ENCODE results near the gene SYT1.

The SYT1 gene

GRCh38 chr12:79223210-79223609 lies 358.6 kb downstream of the SYT1 start:
- TF ChIP-seq FOXP2 (optimal IDR thresholded peaks at IDR 0.05; ENCODE audit: borderline replicate concordance, extremely low read depth, extremely low read length, insufficient read depth) = no peak
- no peak for TF ChIP-seq SIN3A (IDR thresholded peaks at IDR 0.05; ENCODE audit: borderline replicate concordance, insufficient read depth, low read length)
- no peak for TF ChIP-seq REST (IDR thresholded peaks at IDR 0.05; ENCODE audit: insufficient read depth in 1 of 2, low read depth in 2 of 2, low read length in 2 of 2)
- no peak for TF ChIP-seq POLR2AphosphoS5 (IDR thresholded peaks at IDR 0.05; ENCODE audit: low read depth, low read length)
- no peak for TF ChIP-seq TAF1 (IDR thresholded peaks at IDR 0.05; ENCODE audit: borderline replicate concordance, insufficient read depth, low read length)

GRCh38 chr12:79223761-79224160 lies 359.2 kb downstream of the SYT1 start:
- TF ChIP-seq FOXP2 (optimal IDR thresholded peaks at IDR 0.05; ENCODE audit: borderline replicate concordance, extremely low read depth, extremely low read length, insufficient read depth) (no peak), SIN3A (IDR thresholded peaks at IDR 0.05; ENCODE audit: borderline replicate concordance, insufficient read depth, low read length) (no peak)

GRCh38 chr12:79227091-79227490 lies 362.5 kb downstream of the SYT1 start:
- TF ChIP-seq POLR2AphosphoS5 (IDR thresholded peaks at IDR 0.05; ENCODE audit: low read depth, low read length) = no peak
- no peak for TF ChIP-seq TAF1 (IDR thresholded peaks at IDR 0.05; ENCODE audit: borderline replicate concordance, insufficient read depth, low read length)
- no peak for TF ChIP-seq SIN3A (IDR thresholded peaks at IDR 0.05; ENCODE audit: borderline replicate concordance, insufficient read depth, low read length)
- no peak for TF ChIP-seq FOXP2 (optimal IDR thresholded peaks at IDR 0.05; ENCODE audit: borderline replicate concordance, extremely low read depth, extremely low read length, insufficient read depth)
- no peak for TF ChIP-seq REST (IDR thresholded peaks at IDR 0.05; ENCODE audit: insufficient read depth in 1 of 2, low read depth in 2 of 2, low read length in 2 of 2)

GRCh38 chr12:79227646-79228045 lies 363.1 kb downstream of the SYT1 start:
- TF ChIP-seq FOXP2 (optimal IDR thresholded peaks at IDR 0.05; ENCODE audit: borderline replicate concordance, extremely low read depth, extremely low read length, insufficient read depth) (no peak), SIN3A (IDR thresholded peaks at IDR 0.05; ENCODE audit: borderline replicate concordance, insufficient read depth, low read length) (no peak), TAF1 (IDR thresholded peaks at IDR 0.05; ENCODE audit: borderline replicate concordance, insufficient read depth, low read length) (no peak)

- TF ChIP-seq TAF1 (IDR thresholded peaks at IDR 0.05; ENCODE audit: borderline replicate concordance, insufficient read depth, low read length) = no peak
- no peak for TF ChIP-seq REST (IDR thresholded peaks at IDR 0.05; ENCODE audit: insufficient read depth in 1 of 2, low read depth in 2 of 2, low read length in 2 of 2)
- TF ChIP-seq POLR2AphosphoS5 (IDR thresholded peaks at IDR 0.05; ENCODE audit: low read depth, low read length) = no peak
- TF ChIP-seq SIN3A (IDR thresholded peaks at IDR 0.05; ENCODE audit: borderline replicate concordance, insufficient read depth, low read length) = no peak
- no peak for TF ChIP-seq FOXP2 (optimal IDR thresholded peaks at IDR 0.05; ENCODE audit: borderline replicate concordance, extremely low read depth, extremely low read length, insufficient read depth)
Observed at GRCh38 chr12:79233341-79233781, 368.8 kb downstream of the SYT1 start.

- TF ChIP-seq FOXP2 (optimal IDR thresholded peaks at IDR 0.05; ENCODE audit: borderline replicate concordance, extremely low read depth, extremely low read length, insufficient read depth) (no peak), TAF1 (IDR thresholded peaks at IDR 0.05; ENCODE audit: borderline replicate concordance, insufficient read depth, low read length) (no peak), REST (IDR thresholded peaks at IDR 0.05; ENCODE audit: insufficient read depth in 1 of 2, low read depth in 2 of 2, low read length in 2 of 2) (no peak), POLR2AphosphoS5 (IDR thresholded peaks at IDR 0.05; ENCODE audit: low read depth, low read length) (no peak), SIN3A (IDR thresholded peaks at IDR 0.05; ENCODE audit: borderline replicate concordance, insufficient read depth, low read length) (no peak)
Observed at GRCh38 chr12:79236920-79237319, 372.3 kb downstream of the SYT1 start.
